ENCODE measurements around the gene GATAD2B. TPM values are rescaled to one million over a fixed set of nuclear protein-coding genes. Genes with fewer than 3 reads are reported as not detected.

Gene GATAD2B
- total and polyA plus RNA-seq, 2 of the 4 experiments (the other 2 are of a cell fraction), result 3.8 to 6.2 TPM

GRCh38 chr1:153945795-153946621 is 23.2 kb upstream of the GATAD2B start (continued):
- TF ChIP-seq, protein P1, sequence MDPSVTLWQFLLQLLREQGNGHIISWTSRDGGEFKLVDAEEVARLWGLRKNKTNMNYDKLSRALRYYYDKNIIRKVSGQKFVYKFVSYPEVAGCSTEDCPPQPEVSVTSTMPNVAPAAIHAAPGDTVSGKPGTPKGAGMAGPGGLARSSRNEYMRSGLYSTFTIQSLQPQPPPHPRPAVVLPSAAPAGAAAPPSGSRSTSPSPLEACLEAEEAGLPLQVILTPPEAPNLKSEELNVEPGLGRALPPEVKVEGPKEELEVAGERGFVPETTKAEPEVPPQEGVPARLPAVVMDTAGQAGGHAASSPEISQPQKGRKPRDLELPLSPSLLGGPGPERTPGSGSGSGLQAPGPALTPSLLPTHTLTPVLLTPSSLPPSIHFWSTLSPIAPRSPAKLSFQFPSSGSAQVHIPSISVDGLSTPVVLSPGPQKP (IDR thresholded peaks at IDR 0.05; ENCODE audit: borderline replicate concordance, low read depth, low read length), result no peak
- TF ChIP-seq NFE2L2 (IDR thresholded peaks at IDR 0.05; ENCODE audit: low read depth, low read length), result no peak
- TF ChIP-seq CHD1 (IDR thresholded peaks at IDR 0.05; ENCODE audit: low read depth, low read length), result 0 out of 2 replicates have a peak, but pooled peaks have one; percentile 20
